Measurements from ENCODE around the gene HSPA1A.
"Not testable (repeated sequence)": the region's sequence is repeated elsewhere in the genome, so short reads cannot be mapped to it uniquely, and the experiment has no call there.

Gene HSPA1A

GRCh38 chr6:31791324-31792089 lies 23.8 kb upstream of the HSPA1A start:
- H3K27ac ChIP-seq: peak overlapping the region; percentile 89
- no peak for DNase-seq (ENCODE audit: low spot score)
- CTCF ChIA-PET: interaction anchor here (0.5 to 1.2 kb wide), 9 partner anchors 9 to 76 kb away, joined by 3 to 8 read pairs (median 3); partner anchors contain the start of gene LSM2
- TF ChIP-seq, protein P1, sequence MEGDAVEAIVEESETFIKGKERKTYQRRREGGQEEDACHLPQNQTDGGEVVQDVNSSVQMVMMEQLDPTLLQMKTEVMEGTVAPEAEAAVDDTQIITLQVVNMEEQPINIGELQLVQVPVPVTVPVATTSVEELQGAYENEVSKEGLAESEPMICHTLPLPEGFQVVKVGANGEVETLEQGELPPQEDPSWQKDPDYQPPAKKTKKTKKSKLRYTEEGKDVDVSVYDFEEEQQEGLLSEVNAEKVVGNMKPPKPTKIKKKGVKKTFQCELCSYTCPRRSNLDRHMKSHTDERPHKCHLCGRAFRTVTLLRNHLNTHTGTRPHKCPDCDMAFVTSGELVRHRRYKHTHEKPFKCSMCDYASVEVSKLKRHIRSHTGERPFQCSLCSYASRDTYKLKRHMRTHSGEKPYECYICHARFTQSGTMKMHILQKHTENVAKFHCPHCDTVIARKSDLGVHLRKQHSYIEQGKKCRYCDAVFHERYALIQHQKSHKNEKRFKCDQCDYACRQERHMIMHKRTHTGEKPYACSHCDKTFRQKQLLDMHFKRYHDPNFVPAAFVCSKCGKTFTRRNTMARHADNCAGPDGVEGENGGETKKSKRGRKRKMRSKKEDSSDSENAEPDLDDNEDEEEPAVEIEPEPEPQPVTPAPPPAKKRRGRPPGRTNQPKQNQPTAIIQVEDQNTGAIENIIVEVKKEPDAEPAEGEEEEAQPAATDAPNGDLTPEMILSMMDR (conservative IDR thresholded peaks at IDR 0.05; ENCODE audit: low read depth): peak; percentile 61
- POLR2A ChIA-PET (ENCODE audit: low non-redundant PET): no interaction called here

GRCh38 chr6:31792090-31792374 lies 23.3 kb upstream of the HSPA1A start:
- TF ChIP-seq, protein P1 (conservative IDR thresholded peaks at IDR 0.05; ENCODE audit: low read depth): no peak
- CTCF ChIA-PET: interaction anchor here (1.2 kb wide), 1 partner anchor 76 kb away, joined by 3 read pairs; no protein-coding TSS in a partner anchor
- peak overlapping the region; percentile 89 for H3K27ac ChIP-seq
- POLR2A ChIA-PET (ENCODE audit: low non-redundant PET): no interaction called here
- DNase-seq (ENCODE audit: low spot score): no peak

- TF ChIP-seq, protein P1 (conservative IDR thresholded peaks at IDR 0.05; ENCODE audit: low read depth): no peak
- H3K27ac ChIP-seq: peak overlapping the region; percentile 89
- CTCF ChIA-PET: no interaction called here
- POLR2A ChIA-PET (ENCODE audit: low non-redundant PET): no interaction called here
- DNase-seq (ENCODE audit: low spot score): peak; percentile 84
Measured at GRCh38 chr6:31792761-31793171, 22.6 kb upstream of the HSPA1A start.

DNA sequence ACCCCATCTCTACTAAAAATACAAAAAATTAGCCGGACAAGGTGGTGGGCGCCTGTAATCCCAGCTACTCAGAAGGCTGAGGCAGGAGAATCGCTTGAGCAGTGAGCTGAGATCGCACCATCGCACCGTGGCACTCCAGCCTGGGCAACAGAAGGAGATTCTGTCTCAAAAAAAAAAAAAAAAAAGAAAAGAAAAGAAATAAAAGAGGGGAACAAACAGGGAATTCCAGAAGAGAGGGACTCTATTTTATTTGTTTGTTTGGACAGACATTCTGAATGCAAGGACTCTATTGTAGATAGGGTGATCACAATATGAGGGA lies 21.5 kb upstream of the HSPA1A start:
- POLR2A ChIA-PET (ENCODE audit: low non-redundant PET); CTCF ChIA-PET; DNase-seq (ENCODE audit: low spot score): not testable (repeated sequence)
- peak overlapping the region; percentile 89 for H3K27ac ChIP-seq

DNA sequence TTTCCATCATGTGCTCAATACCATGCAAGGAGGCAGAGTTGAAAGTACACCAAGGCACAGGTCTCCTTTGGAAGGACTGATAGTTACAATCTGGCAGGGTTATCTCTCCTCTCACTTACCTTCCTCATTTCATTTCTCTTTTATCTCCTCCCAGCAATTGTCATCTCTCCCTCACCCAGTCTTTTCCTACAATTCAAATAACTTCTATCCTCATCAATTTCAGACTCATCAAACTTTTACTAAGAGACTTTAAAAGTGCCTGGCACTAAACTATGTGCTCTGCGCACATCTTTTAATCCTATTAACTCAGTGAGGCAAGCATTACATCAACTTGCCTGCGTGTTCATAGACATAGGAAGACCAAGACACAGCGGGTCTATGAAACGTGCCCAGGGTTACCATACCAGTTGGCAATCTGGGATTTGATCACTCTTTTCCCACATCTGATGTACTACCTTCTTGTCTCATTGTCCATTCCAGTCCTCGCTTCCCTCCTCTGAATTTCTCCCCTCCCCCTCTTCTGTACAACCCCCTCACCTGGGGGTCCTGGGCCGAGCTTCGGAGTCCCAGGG lies 21.0 kb upstream of the HSPA1A start:
- peak overlapping the region; percentile 92 for H3K27ac ChIP-seq
- DNase-seq (ENCODE audit: low spot score): no peak
- POLR2A ChIA-PET (ENCODE audit: low non-redundant PET): no interaction called here

DNA sequence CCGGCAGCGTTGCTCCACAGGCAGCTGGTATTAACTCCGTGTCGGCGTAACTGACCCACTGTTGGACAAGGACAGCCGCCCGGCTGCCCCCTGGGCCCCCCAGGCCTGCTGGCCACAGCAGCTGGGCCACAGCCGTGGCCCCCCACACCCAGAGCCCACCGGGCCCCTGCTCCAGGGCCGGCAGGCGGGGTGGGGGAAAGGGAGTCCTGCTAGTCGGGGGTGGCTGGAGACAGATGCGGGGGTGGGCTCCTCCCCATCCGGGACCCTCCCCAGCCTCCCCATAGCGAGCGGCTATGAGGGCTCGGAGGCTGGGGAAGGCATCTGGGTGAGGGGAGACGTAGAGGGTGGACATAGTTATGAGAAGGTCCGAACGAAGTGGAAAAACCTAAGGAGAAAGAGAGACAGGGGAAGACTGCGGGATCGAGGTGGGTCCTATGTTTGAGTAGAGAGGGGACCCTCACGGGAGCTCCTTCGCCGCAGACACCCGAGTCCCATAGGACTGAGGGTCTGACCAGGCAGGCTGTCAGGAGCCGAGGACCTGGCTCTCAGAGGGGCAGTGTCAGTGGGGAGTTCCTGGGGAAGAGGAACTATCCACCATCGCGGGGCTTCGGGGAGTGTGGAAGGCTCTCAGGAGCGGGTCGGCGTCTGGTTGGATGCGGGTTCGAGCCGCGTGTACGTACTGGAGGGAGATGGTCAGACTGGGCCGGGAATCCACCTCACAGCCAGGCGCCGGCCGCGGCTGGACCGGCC lies 20.3 kb upstream of the HSPA1A start:
- peak overlapping the region; percentile 92 for H3K27ac ChIP-seq
- ChIA-PET POLR2A (ENCODE audit: low non-redundant PET) (interaction anchor here (1.0 kb wide), 1 partner anchor 11 kb away, joined by 3 read pairs; no protein-coding TSS in a partner anchor), CTCF (interaction anchor here (0.6 to 1.1 kb wide), 5 partner anchors 11 to 66 kb away, joined by 3 to 5 read pairs (median 4); partner anchors contain the start of gene DDAH2)
- DNase-seq (ENCODE audit: low spot score): no peak
- TF ChIP-seq, protein P1 (conservative IDR thresholded peaks at IDR 0.05; ENCODE audit: low read depth): no peak

More for the DNA sequence above, 21.0 kb upstream of the HSPA1A start:
- TF ChIP-seq, protein P1 (conservative IDR thresholded peaks at IDR 0.05; ENCODE audit: low read depth): no peak
- CTCF ChIA-PET: interaction anchor here (0.7 to 1.1 kb wide), 2 partner anchors 21 to 65 kb away, joined by 3 to 5 read pairs; partner anchors contain the start of gene DDAH2
